ENCODE measurements around the gene EIF3J.

GRCh38 chr15:44529864-44530604 is 6.9 kb upstream of the EIF3J start:
- TF ChIP-seq POLR2A (IDR thresholded peaks at IDR 0.05) = no peak
- TF ChIP-seq CTCF (IDR thresholded peaks at IDR 0.05) = no peak
- TF ChIP-seq POLR2AphosphoS5 (IDR thresholded peaks at IDR 0.05) = no peak
- TF ChIP-seq EP300 (IDR thresholded peaks at IDR 0.05) = no peak
